ENCODE measurements around the gene ATIC.

GRCh38 chr2:215369181-215369760 lies 57.4 kb downstream of the ATIC start:
- TF ChIP-seq PATZ1 (CRISPR knock-in tag; IDR thresholded peaks at IDR 0.05; ENCODE audit: borderline replicate concordance) (no peak), ISL1 (CRISPR knock-in tag; IDR thresholded peaks at IDR 0.05) (no peak), ZFP30 (CRISPR knock-in tag; IDR thresholded peaks at IDR 0.05) (no peak), CSDC2 (CRISPR knock-in tag; IDR thresholded peaks at IDR 0.05) (no peak), ZFP3 (CRISPR knock-in tag; IDR thresholded peaks at IDR 0.05) (no peak), SNAI2 (CRISPR knock-in tag; IDR thresholded peaks at IDR 0.05) (no peak), TOX (CRISPR knock-in tag; IDR thresholded peaks at IDR 0.05; ENCODE audit: borderline replicate concordance) (no peak)

All from SK-N-SH treated with all-trans-retinoic acid at 6 μM for 48 hours (cell line).